ENCODE measurements around the gene EXOC3. TPM values are rescaled to one million over a fixed set of nuclear protein-coding genes. Genes with fewer than 3 reads are reported as not detected.

The EXOC3 gene
- total RNA-seq, 1 experiment from 2014 or later = 52.4 TPM

GRCh38 chr5:488241-488640 is 45.3 kb downstream of the EXOC3 start:
- no peaks in the 10 kb centered on the region for H4K20me1 ChIP-seq (ENCODE audit: insufficient read depth)
- H3K27me3 ChIP-seq (ENCODE audit: insufficient read depth, low read length) = no peaks in the 10 kb centered on the region
- ChIA-PET POLR2A (no interaction called here), CTCF (no interaction called here), RAD21 (ENCODE audit: low non-redundant PET in 1 of 2, low total read pairs in 2 of 2, uncharacterized antibody in 2 of 2, unreplicated experiment in 2 of 2) (no interaction called here)
- no peak overlapping the region for H3K4me2 ChIP-seq (ENCODE audit: low read length)
- no peaks in the 10 kb centered on the region for H3K79me2 ChIP-seq (ENCODE audit: insufficient read depth, low read length)
- no peak overlapping the region for H3K9ac ChIP-seq (ENCODE audit: low read length)
- no peaks in the 10 kb centered on the region for H3K36me3 ChIP-seq (ENCODE audit: control insufficient read depth in 1 of 2, insufficient read depth in 2 of 2, low read length in 2 of 2)
- no peak overlapping the region for H3K4me3 ChIP-seq (replicated peaks in 1 of 2; ENCODE audit: low read depth in 1 of 2, low read length in 2 of 2)
- no peaks in the 10 kb centered on the region for H3K9me2 ChIP-seq (ENCODE audit: insufficient read depth)
- no TSS peak for BruUV-seq (replicated peaks)
- H3K27ac ChIP-seq (ENCODE audit: low read depth, low read length) = no peak overlapping the region
- no peak for DNase-seq (ENCODE audit: low read depth, low spot score)
- H3K9me3 ChIP-seq (ENCODE audit: control insufficient read depth in 1 of 2, insufficient read depth in 1 of 2, low read depth in 1 of 2, low read length in 2 of 2) = no peaks in the 10 kb centered on the region
- H3K4me1 ChIP-seq (ENCODE audit: control insufficient read depth in 1 of 2, insufficient read depth in 2 of 2, low read length in 2 of 2) = peaks cover 0 to 9% of the 10 kb centered on the region in 2 experiments; a peak in 3 of 4 replicates
- no peak for TF ChIP-seq ELF1 (IDR thresholded peaks at IDR 0.05; ENCODE audit: borderline replicate concordance, low read depth)
- no peak for TF ChIP-seq SIN3A (IDR thresholded peaks at IDR 0.05; ENCODE audit: low read depth)
- no peak for TF ChIP-seq EZH2phosphoT487 (IDR thresholded peaks at IDR 0.05; ENCODE audit: borderline replicate concordance)
- no peak for TF ChIP-seq EZH2 (IDR thresholded peaks at IDR 0.05)
- no peak for TF ChIP-seq TCF7L2 (IDR thresholded peaks at IDR 0.05; ENCODE audit: borderline replicate concordance, extremely low read depth, insufficient read depth, insufficient read length)
- no peak for TF ChIP-seq CTCF (IDR thresholded peaks at IDR 0.05 in 2 of 3, conservative IDR thresholded peaks at IDR 0.05 in 1 of 3; ENCODE audit: borderline replicate concordance in 1 of 3, insufficient read depth in 1 of 3, low read depth in 2 of 3, low read length in 2 of 3)
- TF ChIP-seq, protein P1, sequence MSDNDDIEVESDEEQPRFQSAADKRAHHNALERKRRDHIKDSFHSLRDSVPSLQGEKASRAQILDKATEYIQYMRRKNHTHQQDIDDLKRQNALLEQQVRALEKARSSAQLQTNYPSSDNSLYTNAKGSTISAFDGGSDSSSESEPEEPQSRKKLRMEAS (IDR thresholded peaks at IDR 0.05) = no peak
- TF ChIP-seq POLR2AphosphoS5 (IDR thresholded peaks at IDR 0.05; ENCODE audit: low read depth, low read length) = no peak
- TF ChIP-seq JUND (IDR thresholded peaks at IDR 0.05) = no peak
- TF ChIP-seq EGR1 (IDR thresholded peaks at IDR 0.05; ENCODE audit: low read depth) = no peak
- TF ChIP-seq CEBPB (IDR thresholded peaks at IDR 0.05; ENCODE audit: low read depth) = no peak
- TF ChIP-seq ZFX (IDR thresholded peaks at IDR 0.05) = no peak
- TF ChIP-seq POLR2A (IDR thresholded peaks at IDR 0.05; ENCODE audit: borderline replicate concordance, extremely low read depth, insufficient read depth, insufficient read length) = no peak
- TF ChIP-seq RAD21 (IDR thresholded peaks at IDR 0.05; ENCODE audit: low read depth) = no peak
- TF ChIP-seq YY1 (IDR thresholded peaks at IDR 0.05; ENCODE audit: extremely low read depth, insufficient replicate concordance, low read depth, low read length) = no peak
- TF ChIP-seq ZBTB33 (IDR thresholded peaks at IDR 0.05; ENCODE audit: extremely low read depth, insufficient replicate concordance, low read length) = no peak
- no peak for TF ChIP-seq CBX3 (IDR thresholded peaks at IDR 0.05; ENCODE audit: low read depth)
- TF ChIP-seq SP1 (IDR thresholded peaks at IDR 0.05; ENCODE audit: low read depth) = no peak
- no peak for TF ChIP-seq ZNF274 (IDR thresholded peaks at IDR 0.05; ENCODE audit: low read depth, low read length)
- no peak overlapping the region for H2AFZ ChIP-seq (ENCODE audit: low read depth, low read length, poor library complexity, severe bottlenecking)
- intact Hi-C loops (cut with micrococcal nuclease) = no loop called here
- ATAC-seq = no peak
